ENCODE results near the gene AMIGO2. TPM values are rescaled to one million over a fixed set of nuclear protein-coding genes. Genes with fewer than 3 reads are reported as not detected.

The AMIGO2 gene
- total RNA-seq, 1 donor: 7.2 TPM

- H3K4me1 ChIP-seq (ENCODE audit: insufficient read depth, low read length): no peaks in the 10 kb centered on the region
- no peaks in the 10 kb centered on the region for H3K9me3 ChIP-seq (ENCODE audit: low read depth, low read length)
- H3K4me3 ChIP-seq (ENCODE audit: low read length): no peak overlapping the region
- H3K27me3 ChIP-seq (ENCODE audit: insufficient read depth, low read length): no peaks in the 10 kb centered on the region
Measured at GRCh38 chr12:47039079-47039478, 40.7 kb downstream of the AMIGO2 start.

- Histone ChIP-seq H3K4me1 (ENCODE audit: insufficient read depth, low read length) (no peaks in the 10 kb centered on the region), H3K4me3 (ENCODE audit: low read length) (no peak overlapping the region), H3K9me3 (ENCODE audit: low read depth, low read length) (no peaks in the 10 kb centered on the region), H3K27me3 (ENCODE audit: insufficient read depth, low read length) (no peaks in the 10 kb centered on the region)
Measured at GRCh38 chr12:47038270-47038748, 41.5 kb downstream of the AMIGO2 start.

GRCh38 chr12:47035484-47035883 is 44.3 kb downstream of the AMIGO2 start:
- Histone ChIP-seq H3K4me3 (ENCODE audit: low read length) (no peak overlapping the region), H3K4me1 (ENCODE audit: insufficient read depth, low read length) (no peaks in the 10 kb centered on the region), H3K9me3 (ENCODE audit: low read depth, low read length) (no peaks in the 10 kb centered on the region), H3K27me3 (ENCODE audit: insufficient read depth, low read length) (no peaks in the 10 kb centered on the region)

GRCh38 chr12:47034661-47035060 is 45.1 kb downstream of the AMIGO2 start:
- H3K27me3 ChIP-seq (ENCODE audit: insufficient read depth, low read length): no peaks in the 10 kb centered on the region
- H3K4me1 ChIP-seq (ENCODE audit: insufficient read depth, low read length): no peaks in the 10 kb centered on the region
- H3K4me3 ChIP-seq (ENCODE audit: low read length): no peak overlapping the region
- no peaks in the 10 kb centered on the region for H3K9me3 ChIP-seq (ENCODE audit: low read depth, low read length)

GRCh38 chr12:47033789-47034555 is 45.8 kb downstream of the AMIGO2 start:
- H3K4me1 ChIP-seq (ENCODE audit: insufficient read depth, low read length): no peaks in the 10 kb centered on the region
- H3K4me3 ChIP-seq (ENCODE audit: low read length): no peak overlapping the region

GRCh38 chr12:47033081-47033480 is 46.7 kb downstream of the AMIGO2 start:
- Histone ChIP-seq H3K4me1 (ENCODE audit: insufficient read depth, low read length) (no peaks in the 10 kb centered on the region), H3K4me3 (ENCODE audit: low read length) (no peak overlapping the region), H3K9me3 (ENCODE audit: low read depth, low read length) (no peaks in the 10 kb centered on the region), H3K27me3 (ENCODE audit: insufficient read depth, low read length) (no peaks in the 10 kb centered on the region)

More at GRCh38 chr12:47033789-47034555, 45.8 kb downstream of the AMIGO2 start:
- no peaks in the 10 kb centered on the region for H3K9me3 ChIP-seq (ENCODE audit: low read depth, low read length)
- H3K27me3 ChIP-seq (ENCODE audit: insufficient read depth, low read length): no peaks in the 10 kb centered on the region

- Histone ChIP-seq H3K4me3 (ENCODE audit: low read length) (no peak overlapping the region), H3K9me3 (ENCODE audit: low read depth, low read length) (no peaks in the 10 kb centered on the region), H3K4me1 (ENCODE audit: insufficient read depth, low read length) (no peaks in the 10 kb centered on the region), H3K27me3 (ENCODE audit: insufficient read depth, low read length) (no peaks in the 10 kb centered on the region)
Measured at GRCh38 chr12:47032644-47033043, 47.1 kb downstream of the AMIGO2 start.

GRCh38 chr12:47029903-47030302 is 49.9 kb downstream of the AMIGO2 start:
- Histone ChIP-seq H3K27me3 (ENCODE audit: insufficient read depth, low read length) (peaks cover 3% of the 10 kb centered on the region), H3K9me3 (ENCODE audit: low read depth, low read length) (no peaks in the 10 kb centered on the region), H3K4me3 (ENCODE audit: low read length) (no peak overlapping the region), H3K4me1 (ENCODE audit: insufficient read depth, low read length) (no peaks in the 10 kb centered on the region)

GRCh38 chr12:47028981-47029708 is 50.6 kb downstream of the AMIGO2 start:
- Histone ChIP-seq H3K4me3 (ENCODE audit: low read length) (no peak overlapping the region), H3K9me3 (ENCODE audit: low read depth, low read length) (no peaks in the 10 kb centered on the region), H3K4me1 (ENCODE audit: insufficient read depth, low read length) (no peaks in the 10 kb centered on the region), H3K27me3 (ENCODE audit: insufficient read depth, low read length) (peaks cover 3% of the 10 kb centered on the region)

GRCh38 chr12:47028186-47028585 is 51.6 kb downstream of the AMIGO2 start:
- peaks cover 3% of the 10 kb centered on the region for H3K27me3 ChIP-seq (ENCODE audit: insufficient read depth, low read length)
- no peaks in the 10 kb centered on the region for H3K4me1 ChIP-seq (ENCODE audit: insufficient read depth, low read length)
- no peaks in the 10 kb centered on the region for H3K9me3 ChIP-seq (ENCODE audit: low read depth, low read length)

More at GRCh38 chr12:47028186-47028585, 51.6 kb downstream of the AMIGO2 start:
- H3K4me3 ChIP-seq (ENCODE audit: low read length): no peak overlapping the region

Other genes starting within 250 kb of the AMIGO2 start
- gene PCED1B, start 338 bp downstream of the AMIGO2 start, total RNA-seq: 10.0 TPM